GM12873 (cell line): Measurements from ENCODE around the gene EBF3.

ENCODE experiments used
- TF ChIP-seq, protein P1 (sequence below): IDR thresholded peaks from 2 replicates; pipeline ENCODE4 v1.5.1; 2012; ENCODE audit warnings: low read depth, mild to moderate bottlenecking, moderate library complexity, low read length, control low read depth; ENCODE audit not compliant: insufficient read depth; ENCODE audit errors: missing control alignments

EBF3 gene

DNA sequence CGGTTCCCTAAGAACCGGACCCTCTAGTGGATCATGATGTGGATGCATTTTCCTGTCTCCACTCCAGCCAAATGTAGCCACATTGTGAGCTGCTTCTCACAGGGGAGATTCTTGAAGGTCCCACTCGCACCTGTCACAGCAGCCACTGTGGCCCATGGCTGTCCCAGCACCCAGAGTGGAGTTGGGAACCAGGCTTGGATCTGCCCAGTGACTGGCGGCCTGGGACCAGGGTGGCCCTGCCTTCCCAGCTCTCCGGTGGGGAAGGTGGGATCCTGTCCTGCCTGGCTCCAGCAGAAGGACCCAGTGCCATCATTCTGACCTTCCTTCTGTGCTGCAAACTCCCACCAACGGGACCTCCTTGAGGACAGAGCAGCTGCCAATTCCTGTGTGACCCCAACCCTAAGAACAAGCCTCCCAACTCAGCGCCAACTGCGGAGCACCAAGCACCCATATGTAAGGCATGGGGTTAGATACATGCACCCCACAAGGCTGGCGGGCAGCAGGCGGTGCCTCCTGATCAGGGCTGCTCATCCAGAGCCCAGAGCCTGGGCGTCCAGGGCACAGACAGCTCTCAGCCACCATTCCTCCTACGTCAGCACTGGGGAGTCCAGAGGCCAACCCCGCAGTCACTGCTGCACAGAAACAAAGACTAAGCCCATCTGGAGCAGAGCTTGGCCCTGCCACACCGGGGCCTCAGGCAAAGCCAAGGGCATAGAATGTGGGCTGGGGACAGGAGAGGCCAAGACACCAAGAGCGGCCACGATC, 28.8 kb downstream of the EBF3 start:
- TF ChIP-seq, protein P1, sequence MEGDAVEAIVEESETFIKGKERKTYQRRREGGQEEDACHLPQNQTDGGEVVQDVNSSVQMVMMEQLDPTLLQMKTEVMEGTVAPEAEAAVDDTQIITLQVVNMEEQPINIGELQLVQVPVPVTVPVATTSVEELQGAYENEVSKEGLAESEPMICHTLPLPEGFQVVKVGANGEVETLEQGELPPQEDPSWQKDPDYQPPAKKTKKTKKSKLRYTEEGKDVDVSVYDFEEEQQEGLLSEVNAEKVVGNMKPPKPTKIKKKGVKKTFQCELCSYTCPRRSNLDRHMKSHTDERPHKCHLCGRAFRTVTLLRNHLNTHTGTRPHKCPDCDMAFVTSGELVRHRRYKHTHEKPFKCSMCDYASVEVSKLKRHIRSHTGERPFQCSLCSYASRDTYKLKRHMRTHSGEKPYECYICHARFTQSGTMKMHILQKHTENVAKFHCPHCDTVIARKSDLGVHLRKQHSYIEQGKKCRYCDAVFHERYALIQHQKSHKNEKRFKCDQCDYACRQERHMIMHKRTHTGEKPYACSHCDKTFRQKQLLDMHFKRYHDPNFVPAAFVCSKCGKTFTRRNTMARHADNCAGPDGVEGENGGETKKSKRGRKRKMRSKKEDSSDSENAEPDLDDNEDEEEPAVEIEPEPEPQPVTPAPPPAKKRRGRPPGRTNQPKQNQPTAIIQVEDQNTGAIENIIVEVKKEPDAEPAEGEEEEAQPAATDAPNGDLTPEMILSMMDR: no peak

DNA sequence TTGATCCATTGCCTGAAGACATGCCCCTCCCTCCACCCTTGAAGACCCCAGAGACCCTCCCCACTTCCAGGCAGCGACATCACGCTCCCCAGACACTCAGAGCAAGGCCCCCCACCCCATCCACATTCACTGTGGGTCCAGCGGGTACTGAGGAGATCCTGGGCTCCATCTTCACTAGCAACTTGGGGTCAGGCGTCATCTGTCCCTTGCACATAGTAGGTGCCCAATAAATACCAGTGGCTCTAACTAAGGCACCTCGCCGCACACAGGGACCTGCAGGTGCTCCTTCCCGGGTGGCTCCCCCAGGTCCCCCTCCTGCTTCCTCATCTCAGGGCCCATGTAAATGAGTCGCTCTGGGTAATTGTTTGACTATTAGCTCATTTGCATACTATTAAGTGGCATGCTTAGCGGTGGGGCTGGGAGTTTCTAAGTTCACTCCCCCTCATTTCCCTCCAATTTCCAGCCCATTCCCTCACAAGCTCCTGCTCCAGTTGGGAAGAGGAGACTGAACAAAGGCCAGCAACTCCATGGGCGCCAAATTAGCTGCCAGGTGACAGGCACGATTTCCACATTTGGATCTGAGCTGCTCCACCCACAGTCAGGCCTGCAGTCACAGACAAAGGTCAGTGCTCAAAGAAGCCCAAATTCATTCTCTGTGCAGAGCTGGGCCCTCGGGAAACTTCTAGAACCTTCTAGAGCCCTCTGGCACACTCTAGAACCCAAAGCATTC, 29.7 kb downstream of the EBF3 start:
- TF ChIP-seq, protein P1: no peak

DNA sequence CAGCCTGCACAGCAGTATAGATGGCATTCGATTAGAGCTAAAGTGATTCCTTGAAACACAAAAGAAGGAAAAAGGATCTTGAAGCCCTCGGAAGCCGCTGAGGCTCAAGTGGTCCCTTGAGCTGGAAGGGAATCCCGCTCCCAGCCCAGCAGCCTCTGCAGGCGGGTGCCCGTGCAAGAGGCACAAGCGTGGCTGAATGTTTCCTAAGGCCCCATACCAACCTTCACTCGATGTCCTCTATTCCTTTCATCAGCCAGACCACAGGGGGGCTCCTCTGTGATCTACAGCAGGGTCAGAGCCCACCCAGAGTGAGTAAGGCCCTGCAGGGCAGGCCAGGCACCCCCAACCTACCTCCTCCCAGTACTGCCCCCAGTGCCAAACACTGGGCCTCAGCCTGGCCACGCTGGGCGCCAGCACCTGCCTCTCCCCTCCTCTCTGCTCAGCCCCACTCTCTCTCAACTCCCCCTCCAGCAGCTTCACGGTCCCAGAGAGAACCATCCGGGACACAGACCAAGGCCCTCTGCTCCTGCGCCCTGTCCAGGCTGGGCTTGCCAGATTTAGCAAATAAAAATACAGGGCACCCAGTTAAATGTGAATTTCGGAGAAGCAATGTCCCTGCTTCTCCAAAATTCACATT, 30.5 kb downstream of the EBF3 start:
- TF ChIP-seq, protein P1: no peak

DNA sequence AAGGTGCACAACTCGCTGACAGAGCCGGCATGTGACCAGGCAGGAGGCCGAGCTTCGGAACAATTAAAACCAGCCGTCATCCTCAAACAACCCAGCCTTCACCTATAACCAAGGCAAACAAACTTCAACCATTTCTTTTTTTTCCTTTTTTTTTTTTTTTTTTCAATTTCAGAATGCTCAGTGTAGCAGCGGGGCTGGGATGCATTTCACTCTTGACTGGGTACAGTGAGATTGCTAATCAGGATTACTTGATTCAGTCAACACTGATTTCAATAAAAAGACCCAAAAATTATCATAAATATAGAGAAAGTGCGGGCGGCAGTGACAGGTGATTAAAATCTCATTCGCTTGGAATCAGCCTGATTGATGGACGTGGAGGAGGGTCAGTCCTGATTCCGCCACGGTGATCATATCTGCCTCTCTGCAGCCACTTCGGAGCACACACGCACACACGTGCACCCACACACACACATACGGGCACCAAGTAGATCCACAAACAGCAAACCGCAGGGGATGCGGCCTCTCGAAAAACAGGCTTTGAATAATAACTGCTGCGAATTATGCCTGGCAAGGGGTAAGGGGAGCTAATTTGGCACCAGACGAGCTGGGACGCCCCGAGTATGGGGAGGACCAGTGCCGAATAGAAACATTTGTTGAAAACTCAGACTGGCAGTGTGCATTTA, 31.2 kb downstream of the EBF3 start:
- TF ChIP-seq, protein P1: no peak

DNA sequence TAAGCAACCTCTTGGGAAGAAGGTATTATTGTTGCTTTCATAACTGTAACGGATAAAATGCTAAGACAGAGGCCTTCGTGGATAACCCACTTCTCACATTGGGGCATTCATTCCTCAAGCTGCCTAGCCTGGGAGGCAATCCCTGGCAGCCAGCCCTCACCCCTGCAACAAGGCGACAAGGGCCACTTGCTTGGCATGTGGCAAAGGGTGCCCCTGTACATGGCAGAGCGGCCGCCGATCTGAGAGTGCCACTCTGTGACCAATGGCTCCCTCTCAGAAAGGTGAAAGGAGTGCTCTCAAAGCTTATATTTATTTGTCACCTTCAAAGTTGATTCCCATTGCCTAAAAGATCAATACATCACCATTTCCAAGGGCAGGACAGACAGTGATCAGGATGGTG, 31.9 kb downstream of the EBF3 start:
- TF ChIP-seq, protein P1: no peak

DNA sequence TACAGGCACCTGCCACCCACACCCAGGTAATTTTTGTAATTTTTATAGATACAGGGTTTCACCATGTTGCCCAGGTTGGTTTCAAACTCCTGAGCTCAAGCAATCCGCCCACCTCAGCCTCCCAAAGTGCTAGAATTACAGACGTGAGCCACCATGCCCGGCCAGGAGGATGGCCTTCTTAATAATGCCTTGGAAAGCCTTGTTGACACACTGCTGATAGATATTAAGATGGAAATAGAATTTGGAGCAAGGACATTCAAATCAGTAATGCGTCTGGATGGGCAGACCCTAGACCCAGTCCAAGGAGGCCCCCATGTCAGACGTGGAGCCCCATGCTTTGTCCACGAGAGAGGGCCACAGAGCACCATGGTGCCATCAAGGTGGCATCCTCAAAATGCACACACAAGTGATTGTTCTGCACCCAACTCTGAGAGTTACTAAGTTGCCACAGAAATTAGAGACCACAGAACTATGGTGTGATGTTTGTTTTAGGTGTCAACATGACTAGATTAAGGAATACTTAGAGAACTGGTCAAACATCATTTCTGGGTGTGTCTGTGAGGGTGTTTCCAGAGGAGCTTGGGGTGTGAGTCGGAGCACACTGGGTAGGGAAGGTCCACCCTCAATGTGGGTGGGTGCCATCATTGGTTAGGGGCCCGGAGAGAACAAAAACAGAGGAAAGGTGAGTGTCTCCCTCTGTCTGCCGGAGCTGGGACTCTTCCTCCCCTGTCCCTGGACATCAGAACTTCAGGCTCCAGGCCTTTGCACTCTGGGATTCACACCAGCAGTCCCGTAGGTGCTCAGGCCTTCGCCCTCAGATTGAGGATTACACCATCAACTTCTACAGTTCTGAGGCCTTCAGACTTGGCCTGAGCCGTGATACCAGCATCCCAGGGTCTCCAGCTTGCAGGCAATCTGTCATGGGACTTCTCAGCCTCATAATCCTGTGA, 34.5 kb downstream of the EBF3 start:
- TF ChIP-seq, protein P1: peak; percentile 5
